ENCODE data around the gene ZBTB16.

Gene ZBTB16

GRCh38 chr11:114156131-114156581, 96.6 kb downstream of the ZBTB16 start:
- no peak for DNase-seq

DNA sequence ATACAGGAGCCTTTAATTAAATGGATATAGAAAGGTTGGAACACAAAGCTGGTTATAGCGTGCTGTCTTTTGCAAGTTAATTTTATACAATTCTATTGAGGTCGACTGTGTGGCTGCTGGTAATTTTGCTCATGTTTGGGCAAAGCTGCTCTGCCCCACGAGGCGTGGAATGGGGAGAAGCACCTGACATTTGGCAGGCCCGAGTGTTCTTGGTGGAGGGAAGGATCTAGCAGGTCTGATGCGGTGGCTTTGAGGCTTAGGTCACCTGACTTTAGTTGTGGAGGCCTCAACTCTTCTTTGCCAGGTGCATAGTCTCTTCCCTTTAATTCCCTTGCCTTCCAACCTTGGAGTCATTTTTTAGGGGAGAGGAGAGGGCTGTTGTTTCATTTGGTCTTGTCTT, 97.3 kb downstream of the ZBTB16 start:
- no peak for DNase-seq

DNA sequence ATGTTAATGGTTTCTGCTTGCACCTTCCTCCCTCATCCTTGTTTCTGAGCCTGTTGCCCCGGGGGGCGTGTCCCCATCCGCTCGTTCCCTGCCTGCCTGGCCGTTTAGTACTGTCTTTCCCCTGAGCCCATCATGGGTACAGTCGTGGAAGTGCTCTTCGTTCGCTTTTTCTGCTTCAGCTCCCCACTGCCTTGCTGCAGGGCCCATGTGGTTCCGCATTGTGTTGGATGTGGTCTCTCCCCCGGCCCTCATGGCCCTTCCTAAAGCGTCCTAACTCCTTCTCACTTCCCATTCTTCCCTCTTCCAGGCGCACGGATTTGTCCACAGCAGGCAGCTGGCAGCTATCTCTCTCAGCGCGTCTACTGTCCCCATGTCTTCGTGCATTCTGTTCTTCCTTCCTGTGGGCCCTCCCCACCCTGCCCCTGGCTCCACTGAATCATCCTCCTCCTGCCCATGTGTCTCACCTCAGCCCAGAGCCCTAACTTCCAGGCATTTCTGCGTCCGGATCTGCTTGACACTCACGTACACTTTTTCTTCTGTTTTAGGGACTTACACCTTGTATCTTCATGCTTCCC, 98.1 kb downstream of the ZBTB16 start:
- no peak for DNase-seq

DNA sequence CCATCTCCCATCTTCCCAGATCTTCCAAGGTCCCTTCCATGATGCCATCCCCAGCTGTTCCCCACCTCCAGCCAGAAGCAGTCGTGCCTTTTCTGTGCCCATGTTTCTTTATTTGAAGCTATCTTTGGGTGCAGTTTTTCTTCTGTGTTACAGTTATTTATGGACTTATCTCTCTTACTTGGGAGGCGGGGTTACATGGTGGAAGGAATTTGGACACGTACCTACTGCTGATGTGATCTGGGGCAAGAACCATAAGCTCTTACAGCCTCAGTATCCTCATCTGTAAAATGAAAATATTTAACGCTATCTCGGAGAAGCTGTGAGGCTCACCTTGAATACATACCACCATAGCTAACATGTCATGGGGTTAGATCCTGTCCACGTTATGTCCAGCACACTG, 98.9 kb downstream of the ZBTB16 start:
- no peak for DNase-seq

DNA sequence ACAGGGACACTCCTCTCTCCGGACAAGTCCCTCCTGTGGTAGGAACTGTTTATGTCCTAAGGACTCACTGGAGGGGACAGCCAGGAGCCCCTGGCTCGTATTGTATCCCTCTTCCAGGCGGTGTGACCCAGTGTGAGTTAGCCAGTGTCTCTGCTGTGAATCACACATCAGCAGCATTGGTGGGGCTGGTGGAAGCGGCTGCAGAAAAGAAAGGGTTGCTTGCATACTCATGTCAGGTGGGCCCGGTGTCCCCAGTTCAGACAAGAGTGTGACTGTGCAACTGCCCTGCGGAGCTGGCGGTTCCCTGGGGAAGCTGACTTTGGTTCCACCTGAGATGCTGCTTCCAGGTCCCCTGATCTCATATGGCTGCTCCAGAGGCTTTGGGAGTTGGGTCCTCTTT, 99.4 kb downstream of the ZBTB16 start:
- DNase-seq = no peak

DNA sequence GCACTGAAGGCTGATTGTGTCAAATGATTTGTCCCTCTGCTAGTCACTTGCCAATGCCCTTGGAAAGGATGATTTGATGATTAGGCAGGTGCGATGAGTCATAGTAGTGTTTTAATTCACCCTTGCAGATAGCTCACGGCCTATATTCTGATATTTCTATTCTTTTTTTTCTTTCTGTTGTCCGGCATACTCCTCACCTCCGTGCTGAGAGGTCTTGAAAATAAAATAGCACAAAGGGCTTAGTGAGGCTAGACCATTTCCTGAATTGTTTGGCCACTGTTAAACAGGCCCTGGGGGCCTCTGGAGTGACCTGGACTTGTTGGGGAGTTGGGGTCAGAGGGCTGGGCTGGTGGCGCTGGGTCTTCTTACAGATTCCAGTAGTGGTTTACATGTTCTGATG, 99.8 kb downstream of the ZBTB16 start:
- DNase-seq = no peak

DNA sequence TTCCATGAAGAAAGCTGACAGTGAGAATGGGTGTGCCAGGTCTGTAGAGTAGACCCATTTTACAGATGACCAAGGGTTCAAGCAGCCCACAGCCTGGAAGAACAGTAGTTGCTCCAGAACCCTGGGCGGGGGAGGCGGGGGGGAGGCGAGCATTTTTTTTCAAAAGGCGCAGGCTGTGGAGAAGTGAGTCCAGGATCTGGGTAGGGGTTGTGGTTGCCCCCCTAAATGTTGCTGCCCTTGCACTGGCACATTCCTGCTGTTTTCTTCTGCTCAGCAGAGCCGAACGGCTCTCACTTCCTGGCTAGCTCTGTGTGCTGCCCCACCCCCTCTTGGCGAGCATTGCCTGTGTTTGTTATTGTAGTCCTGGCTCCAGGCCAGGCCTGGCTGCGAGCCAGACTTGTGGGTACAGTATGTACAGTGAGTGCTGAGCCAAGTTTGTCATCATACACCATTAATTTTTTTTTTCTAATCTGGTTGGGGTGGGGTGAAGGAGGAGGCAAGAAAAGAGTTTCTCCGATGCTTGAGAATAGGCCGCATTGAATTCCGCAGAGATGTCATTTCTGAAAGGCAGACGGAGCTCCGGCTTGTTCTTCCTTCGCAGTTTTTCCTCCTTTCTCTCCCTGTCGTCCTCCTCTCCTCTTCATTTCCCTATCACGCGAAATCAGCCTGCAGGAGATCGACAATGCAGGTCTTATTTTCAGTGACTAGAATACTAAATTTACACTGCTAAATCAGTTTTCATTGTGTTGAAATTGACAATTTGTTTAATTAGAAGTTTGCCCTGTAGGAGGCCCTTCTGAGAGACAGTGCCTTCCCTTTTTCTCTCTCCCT, 100.5 kb downstream of the ZBTB16 start:
- peak; percentile 92 for DNase-seq

GRCh38 chr11:114160894-114161293, 101.4 kb downstream of the ZBTB16 start:
- DNase-seq = no peak

DNA sequence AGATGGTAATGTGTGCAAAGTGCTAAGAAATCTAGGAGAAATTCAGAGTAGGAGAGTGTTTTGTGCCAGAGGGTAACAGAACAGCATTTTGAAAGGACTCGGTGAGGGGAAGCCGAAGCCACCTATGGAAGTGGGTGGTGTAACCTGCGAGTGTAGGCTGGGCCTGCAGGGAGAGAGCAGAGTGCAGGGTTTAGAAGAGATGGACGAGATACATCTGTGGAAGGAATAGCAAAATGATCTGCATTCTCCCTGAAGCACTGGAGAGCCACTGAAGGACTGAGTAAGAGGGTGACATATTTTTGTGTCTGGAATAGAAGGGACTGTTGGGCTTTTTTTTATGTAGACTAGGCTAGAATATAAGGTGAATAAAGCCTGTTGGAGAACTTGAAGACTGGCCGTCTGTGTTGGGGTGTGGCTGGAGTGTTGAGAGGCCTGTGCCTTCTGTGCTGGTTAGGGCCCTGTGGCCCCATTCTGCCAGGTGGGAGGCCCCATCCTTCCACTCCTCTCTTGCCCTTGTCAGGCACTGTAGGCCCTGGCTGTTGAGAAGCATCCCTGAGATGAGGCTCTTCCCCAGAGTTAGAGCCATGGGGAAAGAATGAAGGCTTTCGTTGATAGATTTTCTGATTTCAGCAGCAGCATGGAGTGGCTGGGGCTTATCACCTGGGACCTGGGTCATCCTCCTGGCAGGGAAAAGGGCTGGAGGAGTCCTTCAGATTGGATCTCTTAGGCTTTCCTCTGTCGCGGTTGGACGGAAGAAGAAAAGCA, 102.2 kb downstream of the ZBTB16 start:
- DNase-seq = no peak

DNA sequence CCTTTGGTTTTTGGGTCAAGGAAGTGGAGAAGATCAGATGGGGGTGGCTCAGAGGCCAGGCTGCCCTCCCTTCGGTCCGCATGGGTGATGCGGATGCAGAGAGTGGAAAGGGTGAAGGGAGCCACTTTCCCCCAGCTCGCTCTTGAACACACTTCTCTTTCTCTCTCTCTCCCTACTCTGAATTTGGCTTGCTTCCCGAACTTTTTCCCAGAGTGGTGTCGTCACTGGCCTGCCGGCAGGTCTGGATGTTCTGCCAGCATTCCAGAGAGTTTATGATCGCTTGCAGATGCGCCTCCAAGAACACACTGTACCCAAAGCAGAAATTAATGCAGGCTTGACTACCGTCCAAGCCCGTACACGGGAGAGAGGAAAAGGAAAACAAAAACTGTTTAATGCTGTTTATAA, 103.2 kb downstream of the ZBTB16 start:
- no peak for DNase-seq

DNA sequence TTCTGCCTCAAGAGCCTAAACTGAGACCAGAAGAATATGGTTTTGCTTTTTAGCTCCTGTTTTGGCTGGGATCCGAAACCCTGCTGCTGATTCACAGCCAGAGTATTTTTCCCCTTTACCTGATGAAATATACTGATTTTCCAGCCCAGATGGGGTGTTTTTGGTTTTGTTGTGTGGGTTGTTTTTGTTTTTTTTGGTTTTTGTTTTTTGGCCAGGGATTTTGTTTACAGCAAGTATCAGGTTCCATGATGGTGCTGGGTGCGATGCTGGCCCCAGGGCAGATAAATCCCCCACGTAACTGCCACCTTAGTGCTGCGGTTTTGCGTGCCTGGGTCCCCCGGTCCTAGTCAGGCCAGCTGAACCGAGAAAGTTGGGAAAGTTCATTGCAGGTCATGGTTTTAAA, 103.7 kb downstream of the ZBTB16 start:
- DNase-seq = no peak

GRCh38 chr11:114163830-114164401, 104.4 kb downstream of the ZBTB16 start:
- no peak for DNase-seq

GRCh38 chr11:114164546-114164945, 105.0 kb downstream of the ZBTB16 start:
- no peak for DNase-seq

- DNase-seq = no peak
Observed at GRCh38 chr11:114165326-114166230, 106.1 kb downstream of the ZBTB16 start.

DNA sequence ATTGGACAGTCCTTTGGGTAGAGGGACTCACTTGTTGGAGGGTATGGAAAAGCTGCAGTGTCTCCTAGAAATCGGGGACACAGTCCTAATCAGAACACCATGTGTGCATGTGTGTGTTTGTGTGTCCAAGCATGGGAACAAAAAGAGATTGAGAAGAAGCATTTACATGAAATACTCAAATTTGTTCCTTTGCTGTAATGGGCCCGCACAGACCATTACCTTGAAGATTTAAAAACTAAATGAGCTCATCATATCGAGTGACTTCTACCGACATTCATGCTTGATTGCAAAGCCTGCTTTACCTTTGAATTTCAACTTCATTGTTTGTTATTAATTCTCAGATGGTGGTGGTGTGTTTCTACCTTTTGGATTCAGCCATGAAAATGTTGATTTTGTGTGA, 106.9 kb downstream of the ZBTB16 start:
- no peak for DNase-seq

DNA sequence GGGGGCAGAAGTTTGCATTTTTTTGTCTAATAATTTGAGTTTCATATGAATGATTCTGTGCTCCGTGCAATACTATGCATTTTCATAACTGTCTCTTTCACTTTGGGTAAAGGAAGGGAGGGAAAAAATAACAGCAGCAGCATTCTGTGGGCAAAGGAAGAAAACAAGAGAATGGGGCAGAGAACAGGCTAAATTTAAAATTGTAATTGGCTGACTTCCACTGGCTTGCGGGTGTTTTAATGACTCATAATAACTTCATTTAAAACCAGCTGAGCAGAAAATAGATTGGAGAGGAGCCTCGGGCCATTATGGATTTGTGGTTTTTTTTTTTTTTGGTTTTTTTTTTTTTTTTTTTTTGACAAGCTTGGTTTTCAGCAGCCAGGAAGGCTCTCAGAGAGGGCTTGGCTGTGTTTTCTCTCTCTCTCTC, 107.4 kb downstream of the ZBTB16 start:
- no peak for DNase-seq

- DNase-seq = no peak
Observed at GRCh38 chr11:114167355-114167754, 107.8 kb downstream of the ZBTB16 start.

DNA sequence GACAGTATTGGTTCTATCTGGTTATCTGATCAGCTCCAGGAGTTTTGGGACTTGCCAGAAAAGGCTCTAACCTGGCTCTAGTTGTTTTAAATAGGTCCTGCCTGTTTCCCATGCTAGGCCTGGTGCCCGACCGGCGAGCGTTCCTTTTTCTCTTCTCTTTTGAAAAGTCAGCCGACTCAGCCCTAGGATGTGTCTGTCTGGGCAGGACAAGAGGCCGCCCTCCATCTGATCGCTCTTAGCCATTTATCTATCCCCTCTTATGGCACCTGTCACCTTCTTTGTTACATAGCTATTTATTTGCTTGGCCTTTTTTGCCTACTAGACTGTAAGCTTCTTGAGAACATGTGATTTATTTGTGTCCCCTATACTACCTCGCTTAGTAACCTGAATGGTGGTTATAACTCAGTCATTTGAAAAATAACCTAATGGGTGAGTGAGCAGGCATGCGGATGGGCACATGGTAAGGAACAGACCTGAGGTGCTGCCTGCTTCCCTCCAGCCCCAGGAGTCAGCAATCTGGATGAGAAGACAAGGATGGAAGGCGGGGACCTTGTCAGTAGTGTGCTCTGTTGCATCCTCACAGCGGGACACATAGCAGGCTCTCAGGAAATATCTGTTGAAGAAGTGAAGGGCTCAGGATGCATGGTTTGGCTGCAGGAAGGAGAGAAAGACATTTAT, 108.4 kb downstream of the ZBTB16 start:
- no peak for DNase-seq

DNA sequence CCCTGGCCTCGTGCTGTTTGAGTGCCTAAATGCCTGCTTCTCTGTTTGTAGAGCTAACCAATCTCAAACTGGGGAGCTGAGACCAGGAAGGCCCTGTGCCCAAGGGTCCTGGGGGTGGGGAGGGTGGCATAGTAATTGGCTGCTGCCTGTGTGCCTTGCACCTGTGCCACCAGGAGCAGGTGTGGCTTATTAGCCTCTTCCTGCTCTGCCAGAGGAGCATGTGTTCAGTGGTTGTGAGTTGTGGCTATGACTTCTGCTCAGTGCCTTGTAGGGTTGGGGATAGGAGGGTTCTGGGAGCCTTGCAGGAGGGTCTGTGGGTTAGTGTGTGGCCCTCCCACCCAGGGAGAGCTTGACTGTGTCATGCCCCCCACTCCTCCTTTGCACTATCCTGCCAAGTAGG, 109.2 kb downstream of the ZBTB16 start:
- no peak for DNase-seq

DNA sequence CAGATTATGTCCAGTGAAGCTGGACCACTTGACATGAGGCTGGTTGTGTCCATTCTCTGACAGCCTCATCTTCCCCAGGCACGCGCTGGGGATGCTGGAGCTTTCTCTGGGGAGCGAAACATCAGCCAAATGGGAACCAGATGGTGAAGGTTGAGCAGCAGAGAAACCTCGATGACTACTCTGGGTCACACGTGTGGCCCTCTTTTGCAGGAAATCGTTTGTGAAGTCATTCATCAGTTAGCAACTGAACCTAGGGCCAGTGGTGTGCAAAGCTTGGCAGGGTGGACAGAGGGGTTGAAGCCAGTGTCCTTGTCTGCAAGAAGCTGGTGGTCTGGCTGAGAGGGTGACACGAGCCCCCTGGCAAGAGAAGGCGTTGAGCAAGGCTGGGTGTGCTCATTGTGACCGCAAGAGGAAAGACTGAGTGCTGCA, 109.8 kb downstream of the ZBTB16 start:
- no peak for DNase-seq

GRCh38 chr11:114169821-114170220, 110.3 kb downstream of the ZBTB16 start:
- no peak for DNase-seq

GRCh38 chr11:114170226-114170625, 110.7 kb downstream of the ZBTB16 start:
- DNase-seq = no peak
